ENCODE data around the gene STARD3. TPM values are rescaled to one million over a fixed set of nuclear protein-coding genes. Genes with fewer than 3 reads are reported as not detected.

Gene STARD3
- total RNA-seq, 2 donors from 2014 or later, result 60.3 to 60.5 TPM

DNA sequence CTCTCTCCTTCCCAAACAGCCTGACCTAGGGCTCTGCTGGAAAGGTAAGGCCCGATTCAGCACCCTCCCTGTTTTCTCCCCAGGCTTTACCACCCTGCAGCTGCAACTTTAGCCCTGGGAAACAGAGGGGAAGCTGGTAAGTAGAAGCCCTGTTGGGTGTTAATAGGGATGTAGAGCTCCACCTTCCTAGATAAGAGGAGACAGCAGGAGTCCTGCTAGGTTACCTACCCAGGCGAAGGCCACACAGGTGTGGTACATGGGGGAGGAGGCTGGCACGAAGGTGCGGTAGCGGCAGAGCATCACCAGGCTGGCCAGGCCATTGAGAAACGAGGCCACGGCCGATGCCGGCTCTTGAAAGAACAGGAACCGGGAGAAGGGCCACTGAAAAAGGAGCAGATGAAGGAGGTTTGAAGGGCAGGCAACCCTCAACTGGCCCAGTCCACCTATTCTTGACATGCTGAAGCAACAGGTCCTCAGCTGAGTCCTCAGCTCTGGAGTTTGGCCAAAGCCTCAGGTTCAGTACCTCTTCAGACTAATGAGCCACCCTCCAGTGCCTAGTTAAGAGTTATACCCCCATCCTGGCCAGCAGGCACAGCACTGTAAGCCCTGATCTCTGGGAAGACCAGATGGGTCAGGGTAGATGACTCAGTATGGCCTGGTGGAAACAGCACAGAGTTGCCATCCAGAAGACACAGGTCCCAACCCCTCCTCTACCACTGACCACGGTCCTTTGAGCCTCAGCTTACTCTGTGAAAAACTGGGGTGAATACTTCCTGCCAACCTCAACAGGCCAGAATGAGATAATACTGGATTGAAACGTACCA lies 47.6 kb downstream of the STARD3 start:
- Mint-ChIP-seq H3K9me3 (peaks cover 2% of the 10 kb centered on the region), H3K27ac (no peak overlapping the region), H3K4me1 (peaks cover 24% of the 10 kb centered on the region), H3K27me3 (ENCODE audit: insufficient read depth) (peaks cover 1% of the 10 kb centered on the region), H3K36me3 (ENCODE audit: low read depth) (peaks cover 41% of the 10 kb centered on the region), H3K4me3 (no peak overlapping the region)
- Histone ChIP-seq H3K27me3 (ENCODE audit: control insufficient read depth, insufficient read depth, low read length, poor library complexity, severe bottlenecking) (no peaks in the 10 kb centered on the region), H3K4me3 (ENCODE audit: low read length) (no peak overlapping the region), H3K4me1 (ENCODE audit: control insufficient read depth, insufficient read depth, low read length) (peaks cover 3% of the 10 kb centered on the region), H3K27ac (ENCODE audit: low read depth, low read length) (no peak overlapping the region), H3K36me3 (ENCODE audit: control insufficient read depth, insufficient read depth, low read length) (no peaks in the 10 kb centered on the region), H3K9me3 (ENCODE audit: control insufficient read depth, low read length) (no peaks in the 10 kb centered on the region), H3K9ac (ENCODE audit: extremely low read depth, low read length, poor library complexity, severe bottlenecking) (no peak overlapping the region)
- 87 to 93% methylated on average over 7 to 12 of the region's 12 CpGs for WGBS, 2 experiments (ENCODE audit: insufficient coverage in 1 of 2, insufficient read length in 1 of 2)
- TF ChIP-seq, protein P1, sequence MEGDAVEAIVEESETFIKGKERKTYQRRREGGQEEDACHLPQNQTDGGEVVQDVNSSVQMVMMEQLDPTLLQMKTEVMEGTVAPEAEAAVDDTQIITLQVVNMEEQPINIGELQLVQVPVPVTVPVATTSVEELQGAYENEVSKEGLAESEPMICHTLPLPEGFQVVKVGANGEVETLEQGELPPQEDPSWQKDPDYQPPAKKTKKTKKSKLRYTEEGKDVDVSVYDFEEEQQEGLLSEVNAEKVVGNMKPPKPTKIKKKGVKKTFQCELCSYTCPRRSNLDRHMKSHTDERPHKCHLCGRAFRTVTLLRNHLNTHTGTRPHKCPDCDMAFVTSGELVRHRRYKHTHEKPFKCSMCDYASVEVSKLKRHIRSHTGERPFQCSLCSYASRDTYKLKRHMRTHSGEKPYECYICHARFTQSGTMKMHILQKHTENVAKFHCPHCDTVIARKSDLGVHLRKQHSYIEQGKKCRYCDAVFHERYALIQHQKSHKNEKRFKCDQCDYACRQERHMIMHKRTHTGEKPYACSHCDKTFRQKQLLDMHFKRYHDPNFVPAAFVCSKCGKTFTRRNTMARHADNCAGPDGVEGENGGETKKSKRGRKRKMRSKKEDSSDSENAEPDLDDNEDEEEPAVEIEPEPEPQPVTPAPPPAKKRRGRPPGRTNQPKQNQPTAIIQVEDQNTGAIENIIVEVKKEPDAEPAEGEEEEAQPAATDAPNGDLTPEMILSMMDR (conservative IDR thresholded peaks at IDR 0.05), result no peak
- DNase-seq, result peak; percentile 73

DNA sequence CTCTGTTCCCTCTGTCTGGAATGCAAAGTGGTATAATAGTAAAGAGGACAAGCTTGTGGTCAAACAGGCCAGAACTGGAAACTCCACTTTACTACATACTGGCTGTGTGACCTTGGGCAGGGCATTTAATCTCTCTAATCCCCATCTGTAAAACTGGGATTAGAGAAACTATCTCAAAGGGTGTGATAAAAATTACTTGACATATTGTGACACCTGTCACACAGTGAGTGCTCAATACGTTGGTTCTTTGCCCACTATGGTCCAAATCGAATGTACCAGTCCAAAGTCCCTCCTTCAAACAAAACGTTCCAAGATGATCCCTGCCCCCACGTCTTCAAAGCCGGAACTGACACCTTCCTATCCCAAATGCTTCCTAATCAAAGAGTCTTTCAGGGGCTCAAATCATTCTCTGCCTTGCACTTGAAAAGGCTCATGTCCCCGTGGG lies 50.2 kb downstream of the STARD3 start:
- H3K36me3 Mint-ChIP-seq (ENCODE audit: low read depth), result peaks cover 24% of the 10 kb centered on the region
- DNase-seq, result no peak
- peak overlapping the region; percentile 80 for H3K4me3 Mint-ChIP-seq
- no peaks in the 10 kb centered on the region for H3K36me3 ChIP-seq (ENCODE audit: control insufficient read depth, insufficient read depth, low read length)
- peaks cover 24% of the 10 kb centered on the region for H3K4me1 Mint-ChIP-seq
- no peaks in the 10 kb centered on the region for H3K27me3 ChIP-seq (ENCODE audit: control insufficient read depth, insufficient read depth, low read length, poor library complexity, severe bottlenecking)
- H3K27me3 Mint-ChIP-seq (ENCODE audit: insufficient read depth), result peaks cover 1% of the 10 kb centered on the region
- peak overlapping the region; percentile 91 for H3K27ac Mint-ChIP-seq
- H3K4me1 ChIP-seq (ENCODE audit: control insufficient read depth, insufficient read depth, low read length), result peaks cover 3% of the 10 kb centered on the region
- 67 to 72% methylated on average over 5 to 6 of the region's 6 CpGs for WGBS, 2 experiments (ENCODE audit: insufficient coverage in 1 of 2, insufficient read length in 1 of 2)
- no peaks in the 10 kb centered on the region for H3K9me3 ChIP-seq (ENCODE audit: control insufficient read depth, low read length)
- no peak overlapping the region for H3K9ac ChIP-seq (ENCODE audit: extremely low read depth, low read length, poor library complexity, severe bottlenecking)
- H3K4me3 ChIP-seq (ENCODE audit: low read length), result peak overlapping the region; percentile 91
- TF ChIP-seq, protein P1 (conservative IDR thresholded peaks at IDR 0.05), result no peak
- H3K27ac ChIP-seq (ENCODE audit: low read depth, low read length), result no peak overlapping the region
- H3K9me3 Mint-ChIP-seq, result peaks cover 2% of the 10 kb centered on the region

DNA sequence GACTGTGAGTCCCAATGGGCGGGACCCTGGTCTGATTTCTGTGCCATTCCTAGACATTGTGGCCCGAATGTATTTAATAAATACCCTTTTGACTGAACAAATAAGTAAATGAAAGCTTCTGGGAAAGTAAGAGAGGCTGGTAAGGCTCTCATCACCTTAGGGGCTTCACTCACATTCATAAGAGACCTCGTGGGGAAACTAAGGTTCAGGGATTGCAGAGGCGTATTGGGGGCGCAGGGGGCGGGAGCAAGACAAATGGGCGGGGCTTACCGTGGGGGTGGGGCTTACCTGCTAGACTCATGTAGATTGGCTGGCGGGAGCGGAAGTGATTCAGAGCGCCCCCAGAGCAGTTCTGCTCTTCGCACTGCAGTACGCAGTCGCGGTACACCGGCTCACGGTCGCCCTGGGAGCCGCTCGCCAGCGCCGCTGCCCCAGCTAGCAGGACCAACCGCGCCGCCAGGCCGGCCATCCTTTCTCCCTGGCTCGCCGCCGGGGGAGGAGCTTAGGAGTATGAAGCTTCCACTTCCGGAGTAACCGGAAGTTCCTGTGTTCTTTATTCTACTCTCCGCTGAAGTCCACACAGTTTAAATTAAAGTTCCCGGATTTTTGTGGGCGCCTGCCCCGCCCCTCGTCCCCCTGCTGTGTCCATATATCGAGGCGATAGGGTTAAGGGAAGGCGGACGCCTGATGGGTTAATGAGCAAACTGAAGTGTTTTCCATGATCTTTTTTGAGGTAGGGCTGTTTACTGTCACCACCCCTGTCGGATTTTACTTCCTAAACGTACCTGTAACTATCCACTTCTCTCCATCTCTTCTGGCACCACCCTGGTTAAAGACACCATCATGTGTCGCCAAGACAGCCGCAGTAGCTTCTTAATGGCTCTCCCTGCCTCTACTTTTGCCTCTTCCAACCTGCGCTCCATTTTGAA lies 50.9 kb downstream of the STARD3 start, which contains the start of gene PGAP3:
Gene PGAP3 (minus strand): TSS at position 512 of the 929 bp plus-strand sequence. CDS start 43 bp downstream, at position 469.
- H3K27me3 Mint-ChIP-seq (ENCODE audit: insufficient read depth), result peaks cover 1% of the 10 kb centered on the region
- Histone ChIP-seq H3K27ac (ENCODE audit: low read depth, low read length) (peak within 1 kb of the TSS; percentile 78), H3K9ac (ENCODE audit: extremely low read depth, low read length, poor library complexity, severe bottlenecking) (peak within 1 kb of the TSS; percentile 43), H3K4me3 (ENCODE audit: low read length) (peak within 1 kb of the TSS; percentile 91), H3K36me3 (ENCODE audit: control insufficient read depth, insufficient read depth, low read length) (no peaks in the 10 kb centered on the region), H3K4me1 (ENCODE audit: control insufficient read depth, insufficient read depth, low read length) (peaks cover 3% of the 10 kb centered on the region), H3K9me3 (ENCODE audit: control insufficient read depth, low read length) (no peaks in the 10 kb centered on the region), H3K27me3 (ENCODE audit: control insufficient read depth, insufficient read depth, low read length, poor library complexity, severe bottlenecking) (no peaks in the 10 kb centered on the region)
- H3K9me3 Mint-ChIP-seq, result peaks cover 2% of the 10 kb centered on the region
- H3K27ac Mint-ChIP-seq, result peak within 1 kb of the TSS; percentile 91
- 8 to 21% methylated on average over 31 to 45 of the region's 45 CpGs for WGBS, 2 experiments (ENCODE audit: insufficient coverage in 1 of 2, insufficient read length in 1 of 2)
- H3K4me3 Mint-ChIP-seq, result peak within 1 kb of the TSS; percentile 80
- peaks cover 19% of the 10 kb centered on the region for H3K36me3 Mint-ChIP-seq (ENCODE audit: low read depth)
- TF ChIP-seq, protein P1 (conservative IDR thresholded peaks at IDR 0.05), result no peak
- peak; percentile 98 for DNase-seq
- peaks cover 24% of the 10 kb centered on the region for H3K4me1 Mint-ChIP-seq
